Choroid plexus epithelial cell (primary cell): ENCODE results near the gene BIRC5.

Experiments
- DNase-seq: peaks from one replicate; pipeline ENCODE4 v3.0.0-alpha.2; 2010; ENCODE audit warnings: low read depth
- H3K4me3 ChIP-seq: 2 replicates; pipeline ENCODE4 v1.5.1; 2011; ENCODE audit warnings: low read depth, mild to moderate bottlenecking, control low read depth, low read length, moderate library complexity
- CTCF ChIP-seq: conservative IDR thresholded peaks from 2 replicates; pipeline ENCODE4 v1.5.1; 2011; ENCODE audit warnings: low read depth, mild to moderate bottlenecking, control low read depth, inconsistent platforms, low read length, moderate library complexity

Gene BIRC5

DNA sequence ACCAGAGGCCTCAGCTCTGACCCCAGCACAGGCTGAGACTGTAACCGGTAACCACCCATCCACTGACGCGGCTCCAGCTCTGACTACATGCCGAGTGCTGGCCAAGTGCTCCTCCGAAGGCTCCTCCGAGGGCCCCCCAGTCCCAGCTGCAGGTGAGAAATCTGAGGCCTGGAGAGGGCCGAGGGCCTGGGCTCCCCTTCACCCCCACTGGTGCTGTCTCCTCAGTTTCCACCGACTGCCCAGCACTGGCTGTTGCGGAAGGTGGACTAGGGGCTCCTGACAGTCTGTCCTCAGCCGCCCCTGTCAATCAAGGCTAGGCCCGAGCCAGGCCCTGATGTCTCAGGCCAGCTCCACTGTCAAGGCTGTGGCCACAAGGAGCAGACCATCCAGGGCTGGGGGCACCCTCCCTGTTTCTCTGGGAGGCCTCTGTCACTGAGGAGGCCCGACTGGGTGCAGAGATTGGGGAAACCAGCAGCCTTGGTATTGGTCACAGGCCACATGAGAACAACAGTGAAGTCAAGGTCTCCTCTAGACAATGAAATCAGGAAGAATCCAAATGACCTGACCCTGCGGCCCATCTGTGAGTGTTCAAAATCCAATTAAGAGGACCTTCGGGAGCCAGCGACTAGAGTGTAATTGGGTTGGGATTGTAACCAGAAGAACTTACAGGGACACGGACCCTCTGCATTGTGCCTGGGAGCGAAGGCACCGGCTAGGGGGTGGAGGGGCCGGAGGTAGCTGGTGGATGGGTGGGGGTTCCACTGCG, 22.5 kb downstream of the BIRC5 start:
- no peak for DNase-seq
- no peak overlapping the region for H3K4me3 ChIP-seq
- no peak for TF ChIP-seq CTCF

- no peak for TF ChIP-seq CTCF
- DNase-seq = no peak
- no peak overlapping the region for H3K4me3 ChIP-seq
These were observed 23.5 kb downstream of the BIRC5 start for GRCh38 chr17:78237401-78238012.

- DNase-seq = no peak
- TF ChIP-seq CTCF = no peak
- no peak overlapping the region for H3K4me3 ChIP-seq
These were observed 24.9 kb downstream of the BIRC5 start for GRCh38 chr17:78238823-78239488.

- no peak for TF ChIP-seq CTCF
- no peak for DNase-seq
- H3K4me3 ChIP-seq = no peak overlapping the region
These were observed 25.5 kb downstream of the BIRC5 start for GRCh38 chr17:78239489-78239931.

DNA sequence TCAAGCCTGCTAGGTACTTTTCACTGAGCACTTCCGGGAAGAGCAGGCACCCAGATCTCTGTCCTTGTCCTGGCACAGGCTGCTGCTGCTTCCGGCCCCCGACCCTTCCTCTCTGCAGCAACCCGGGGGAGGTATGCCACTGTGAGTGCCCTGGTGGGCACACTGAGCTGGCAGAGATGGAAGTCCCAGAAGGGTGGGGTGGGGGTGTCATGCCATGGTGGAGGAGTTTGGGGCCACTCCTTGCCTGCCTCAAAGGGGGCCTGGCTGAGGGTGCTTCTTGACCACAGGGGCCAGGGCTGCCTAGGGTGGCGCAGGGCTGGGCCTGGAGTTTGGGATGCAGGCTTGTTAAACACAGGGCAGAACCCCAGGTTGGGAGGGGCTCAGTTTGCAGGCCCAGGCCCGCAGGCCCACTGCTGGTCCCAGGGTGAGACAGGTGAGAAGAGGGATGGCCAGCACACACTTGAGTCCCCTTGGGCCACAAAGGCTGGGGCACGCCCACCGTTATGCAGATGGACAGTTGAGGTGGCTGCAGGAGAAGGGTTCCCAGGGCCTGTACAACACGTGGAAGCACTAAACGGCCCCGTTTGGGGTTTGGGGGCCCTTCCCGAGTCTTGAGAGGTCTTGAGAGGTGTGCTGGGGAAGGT, 26.1 kb downstream of the BIRC5 start:
- no peak overlapping the region for H3K4me3 ChIP-seq
- no peak for DNase-seq
- no peak for TF ChIP-seq CTCF

- TF ChIP-seq CTCF = no peak
- no peak for DNase-seq
- H3K4me3 ChIP-seq = no peak overlapping the region
These were observed 26.8 kb downstream of the BIRC5 start for GRCh38 chr17:78240839-78241238.
